ENCODE measurements around the gene COX4I2. TPM values are rescaled to one million over a fixed set of nuclear protein-coding genes. Genes with fewer than 3 reads are reported as not detected.

COX4I2 gene
- total and polyA plus RNA-seq, 2 of the 4 experiments (the other 2 are of a cell fraction): not detected

DNA sequence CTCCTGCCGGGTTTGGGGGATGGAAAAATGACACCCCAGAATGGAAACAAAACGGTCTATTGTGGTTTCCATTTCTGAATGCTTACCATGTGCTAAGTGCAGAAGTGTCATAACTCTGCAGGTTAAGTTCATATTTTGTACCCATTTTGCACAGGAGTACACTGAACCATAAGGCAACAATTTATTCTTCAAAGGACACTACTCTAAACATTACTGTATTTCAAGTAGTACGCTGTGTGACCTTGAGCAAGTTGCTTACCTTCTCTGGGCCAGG is 42.4 kb upstream of the COX4I2 start:
- Histone ChIP-seq H3K36me3 (ENCODE audit: control insufficient read depth, insufficient read depth, low read length) (no peaks in the 10 kb centered on the region), H3K4me3 (ENCODE audit: insufficient read depth, low read depth, low read length) (no peak overlapping the region), H3K14ac (replicated peaks; ENCODE audit: low read depth, low read length) (peak overlapping the region; percentile 46), H2BK20ac (ENCODE audit: low read depth, low read length) (peak overlapping the region; percentile 47), H3K9ac (ENCODE audit: low read depth, low read length) (no peak overlapping the region), H3K56ac (ENCODE audit: extremely low read depth, insufficient read depth, low read length) (peak overlapping the region; percentile 11; the same call in 1 of the 2 replicates), H4K91ac (ENCODE audit: insufficient read depth, low read depth, low read length) (peak overlapping the region; percentile 78), H2BK15ac (ENCODE audit: low read depth, low read length) (peak overlapping the region; percentile 10; the same call in 2 of the 3 replicates), H3K9me1 (ENCODE audit: insufficient read depth, low read length) (peaks cover 7% of the 10 kb centered on the region), H2BK120ac (ENCODE audit: low read depth, low read length) (peak overlapping the region; percentile 93), H2AFZ (replicated peaks; ENCODE audit: low read length, poor library complexity) (peak overlapping the region; percentile 49), H3K27ac (ENCODE audit: insufficient read depth, low read length) (peak overlapping the region; percentile 96), H3K18ac (ENCODE audit: low read depth, low read length) (peak overlapping the region; percentile 49; the same call in 1 of the 2 replicates), H4K5ac (ENCODE audit: low read depth, low read length) (peak overlapping the region; percentile 1; the same call in 1 of the 2 replicates), H4K8ac (ENCODE audit: low read depth in 2 of 2, low read length in 2 of 2) (peak overlapping the region; percentile 56 to 92; a peak in 3 of 4 replicates), H3K4ac (ENCODE audit: low read depth, low read length) (peak overlapping the region; percentile 89), H3K4me1 (ENCODE audit: control insufficient read depth, insufficient read depth, low read length) (peaks cover 14% of the 10 kb centered on the region), H3K79me1 (ENCODE audit: low read depth in 1 of 2, low read length in 2 of 2) (peaks cover 0 to 7% of the 10 kb centered on the region in 2 experiments; a peak in 1 of 4 replicates), H3K23ac (ENCODE audit: low read depth, low read length) (peak overlapping the region; percentile 34; the same call in 1 of the 2 replicates), H3K4me2 (ENCODE audit: low read depth, low read length) (no peak overlapping the region), H2AK5ac (ENCODE audit: low read depth, low read length) (peak overlapping the region; percentile 38; the same call in 1 of the 2 replicates), H3K9me3 (ENCODE audit: control insufficient read depth, insufficient read depth, low read length) (no peaks in the 10 kb centered on the region), H2AK9ac (replicated peaks; ENCODE audit: low read depth, low read length, poor library complexity) (peak overlapping the region; percentile 79), H4K20me1 (ENCODE audit: insufficient read depth, low read length) (no peaks in the 10 kb centered on the region), H2BK5ac (ENCODE audit: low read depth, low read length, poor library complexity, severe bottlenecking) (peak overlapping the region; percentile 83), H3K27me3 (ENCODE audit: control insufficient read depth, insufficient read depth, low read length) (no peaks in the 10 kb centered on the region)
- CTCF ChIA-PET: interaction anchor here (1.2 kb wide), 1 partner anchor 22 kb away, joined by 4 read pairs; no protein-coding TSS in a partner anchor
- ATAC-seq (ENCODE audit: low read depth) (no peak), DNase-seq (no peak)
- BruUV-seq (replicated peaks): no TSS peak
- dilution Hi-C loops (cut with HindIII; ENCODE audit: low sequenced_read_pairs, unreplicated experiment): no loop called here
- POLR2A ChIA-PET (ENCODE audit: unreplicated experiment): interaction anchor here (1.6 kb wide), 1 partner anchor 10 kb away, joined by 8 read pairs; the partner anchor contains the start of gene ID1
- intact Hi-C loops (cut with micrococcal nuclease): no loop called here
- WGBS, 2 experiments (ENCODE audit: extremely low coverage in 2 of 2, insufficient read length in 1 of 2): no CpG with 5 or more reads among the region's 3 CpGs
- TF ChIP-seq CHD1 (IDR thresholded peaks at IDR 0.05; ENCODE audit: low read depth, low read length): no peak
- TF ChIP-seq CTCF (conservative IDR thresholded peaks at IDR 0.05; ENCODE audit: low read depth, low read length): no peak
- no peak for TF ChIP-seq POLR2A (IDR thresholded peaks at IDR 0.05; ENCODE audit: low read depth, low read length)
- no peak for TF ChIP-seq CEBPB (IDR thresholded peaks at IDR 0.05; ENCODE audit: low read depth, low read length)
- no peak for TF ChIP-seq FOS (IDR thresholded peaks at IDR 0.05; ENCODE audit: low read depth, low read length)
- TF ChIP-seq ELK1 (IDR thresholded peaks at IDR 0.05; ENCODE audit: borderline replicate concordance, low read depth, low read length): no peak
- TF ChIP-seq MAFK (IDR thresholded peaks at IDR 0.05; ENCODE audit: low read depth, low read length): no peak
- no peak for TF ChIP-seq RCOR1 (IDR thresholded peaks at IDR 0.05; ENCODE audit: insufficient replicate concordance, low read length)
- no peak for TF ChIP-seq MAZ (IDR thresholded peaks at IDR 0.05; ENCODE audit: borderline replicate concordance, low read depth, low read length)
- TF ChIP-seq SMC3 (IDR thresholded peaks at IDR 0.05; ENCODE audit: low read depth, low read length): no peak
- TF ChIP-seq BHLHE40 (IDR thresholded peaks at IDR 0.05; ENCODE audit: low read depth, low read length): no peak
- TF ChIP-seq USF2 (IDR thresholded peaks at IDR 0.05; ENCODE audit: low read depth, low read length): no peak
- in situ Hi-C loops (cut with MboI; ENCODE audit: low sequenced_read_pairs): no loop called here
